HEK293T (cell line): ENCODE measurements around the gene NRM.

Source experiments
- ARNT ChIP-seq: fragments of 450-650 bp; IDR thresholded peaks from 2 replicates; pipeline ENCODE4 v1.6.1; 2017; ENCODE audit warnings: mild to moderate bottlenecking
- BHLHE40 ChIP-seq: fragments of 450-650 bp; IDR thresholded peaks from 2 replicates; pipeline ENCODE4 v1.6.1; 2016; ENCODE audit warnings: mild to moderate bottlenecking, moderate library complexity, borderline replicate concordance
- FOXA1 ChIP-seq: fragments of 450-650 bp; IDR thresholded peaks from 2 replicates; pipeline ENCODE4 v1.6.1; 2016; ENCODE audit warnings: mild to moderate bottlenecking
- FOXK2 ChIP-seq: fragments of 450-650 bp; IDR thresholded peaks from 2 replicates; pipeline ENCODE4 v1.6.1; 2016; ENCODE audit warnings: mild to moderate bottlenecking
- FOXM1 ChIP-seq: fragments of 450-650 bp; IDR thresholded peaks from 2 replicates; pipeline ENCODE4 v1.6.1; 2017; ENCODE audit warnings: mild to moderate bottlenecking, borderline replicate concordance
- HDGF ChIP-seq: fragments of 450-650 bp; IDR thresholded peaks from 2 replicates; pipeline ENCODE4 v1.6.1; 2017; ENCODE audit warnings: antibody characterized with exemption, borderline replicate concordance
- L3MBTL2 ChIP-seq: fragments of 450-650 bp; conservative IDR thresholded peaks from 2 replicates; pipeline ENCODE4 v1.6.1; 2016; ENCODE audit warnings: mild to moderate bottlenecking
- LEF1 ChIP-seq: fragments of 450-650 bp; IDR thresholded peaks from 2 replicates; pipeline ENCODE4 v1.6.1; 2017; ENCODE audit warnings: mild to moderate bottlenecking, borderline replicate concordance
- NFRKB ChIP-seq: fragments of 450-650 bp; IDR thresholded peaks from 2 replicates; pipeline ENCODE4 v1.6.1; 2016; ENCODE audit warnings: mild to moderate bottlenecking, moderate library complexity
- SP1 ChIP-seq: fragments of 450-650 bp; IDR thresholded peaks from 2 replicates; pipeline ENCODE4 v1.6.1; 2017
- SUZ12 ChIP-seq: fragments of 450-650 bp; IDR thresholded peaks from 2 replicates; pipeline ENCODE4 v1.6.1; 2016; ENCODE audit warnings: mild to moderate bottlenecking
- TARDBP ChIP-seq: fragments of 450-650 bp; IDR thresholded peaks from 2 replicates; pipeline ENCODE4 v1.6.1; 2016
- ZNF384 ChIP-seq: fragments of 450-650 bp; IDR thresholded peaks from 2 replicates; pipeline ENCODE4 v1.6.1; 2016

GRCh38 chr6:30681766-30682142, 9.0 kb downstream of the NRM start:
- no peak for TF ChIP-seq HDGF
- TF ChIP-seq ARNT, result no peak
- TF ChIP-seq SP1, result no peak
- TF ChIP-seq ZNF384, result no peak
- no peak for TF ChIP-seq BHLHE40
- TF ChIP-seq FOXK2, result no peak
- no peak for TF ChIP-seq L3MBTL2
- no peak for TF ChIP-seq FOXA1
- no peak for TF ChIP-seq LEF1
- TF ChIP-seq SUZ12, result no peak
- no peak for TF ChIP-seq FOXM1
- no peak for TF ChIP-seq TARDBP
- no peak for TF ChIP-seq NFRKB
